NCI-H2196 (cell line): Measurements from ENCODE around the gene TM9SF3.
A peak's percentile ranks its signal among the peaks of the same experiment; 100 is the strongest.

Source experiments
- DNase-seq: peaks from one replicate; lab custom pipeline; 2025; ENCODE audit not compliant: unreplicated experiment; lab: John Stamatoyannopoulos, UW

Gene TM9SF3

GRCh38 chr10:96586419-96587263 is at the start of gene TM9SF3:
Gene TM9SF3 (minus strand): TSS chr10:96587012. CDS start chr10:96586835, 177 bp downstream.
- DNase-seq, result peak; percentile 62

- no peak for DNase-seq
Observed at GRCh38 chr10:96636551-96636950, 49.7 kb upstream of the TM9SF3 start.

- peak; percentile 10 for DNase-seq
Observed at GRCh38 chr10:96632974-96633710, 46.3 kb upstream of the TM9SF3 start.

- no peak for DNase-seq
Observed at GRCh38 chr10:96627292-96627691, 40.5 kb upstream of the TM9SF3 start.

- no peak for DNase-seq
Observed at GRCh38 chr10:96626795-96627194, 40.0 kb upstream of the TM9SF3 start.

- no peak for DNase-seq
Observed at GRCh38 chr10:96625173-96625572, 38.4 kb upstream of the TM9SF3 start.

GRCh38 chr10:96622013-96622787 is 35.4 kb upstream of the TM9SF3 start:
- no peak for DNase-seq

GRCh38 chr10:96619796-96620773 is 33.3 kb upstream of the TM9SF3 start:
- DNase-seq, result no peak

- DNase-seq, result no peak
Observed at GRCh38 chr10:96619120-96619519, 32.3 kb upstream of the TM9SF3 start.

- DNase-seq, result peak; percentile 6
Observed at GRCh38 chr10:96618653-96619052, 31.8 kb upstream of the TM9SF3 start.

- no peak for DNase-seq
Observed at GRCh38 chr10:96616961-96617360, 30.1 kb upstream of the TM9SF3 start.

- peak; percentile 66 for DNase-seq
Observed at GRCh38 chr10:96614515-96614914, 27.7 kb upstream of the TM9SF3 start.

GRCh38 chr10:96613576-96613975 is 26.8 kb upstream of the TM9SF3 start:
- no peak for DNase-seq

GRCh38 chr10:96612055-96612830 is 25.4 kb upstream of the TM9SF3 start:
- DNase-seq, result no peak

- DNase-seq, result no peak
Observed at GRCh38 chr10:96610817-96611216, 24.0 kb upstream of the TM9SF3 start.

- DNase-seq, result no peak
Observed at GRCh38 chr10:96609510-96609909, 22.7 kb upstream of the TM9SF3 start.

GRCh38 chr10:96608805-96609204 is 22.0 kb upstream of the TM9SF3 start:
- DNase-seq, result no peak

- no peak for DNase-seq
Observed at GRCh38 chr10:96608262-96608661, 21.4 kb upstream of the TM9SF3 start.

GRCh38 chr10:96606946-96607345 is 20.1 kb upstream of the TM9SF3 start:
- DNase-seq, result no peak
